Mammary epithelial cell (primary cell): ENCODE data around the gene TSC2.
"Not testable (repeated sequence)": the region's sequence is repeated elsewhere in the genome, so short reads cannot be mapped to it uniquely, and the experiment has no call there.

ENCODE experiments used
- EZH2 ChIP-seq: IDR thresholded peaks from 2 replicates; pipeline ENCODE4 v1.6.1; 2012; ENCODE audit warnings: low read length, inconsistent platforms, borderline replicate concordance
- TF ChIP-seq, protein P1 (sequence below), 2 donors: IDR thresholded peaks in 1 of 2; conservative IDR thresholded peaks in 1 of 2; 2 replicates each; pipeline ENCODE4 v1.5.1; 2011 to 2012; ENCODE audit warnings: inconsistent platforms in 2 of 2, low read length in 2 of 2, mild to moderate bottlenecking in 2 of 2, control low read depth in 1 of 2, low read depth in 1 of 2; ENCODE audit not compliant: insufficient read depth in 1 of 2; ENCODE audit errors: extremely low read depth in 1 of 2

GRCh38 chr16:2033909-2034695 lies 13.7 kb upstream of the TSC2 start:
- TF ChIP-seq, protein P1, sequence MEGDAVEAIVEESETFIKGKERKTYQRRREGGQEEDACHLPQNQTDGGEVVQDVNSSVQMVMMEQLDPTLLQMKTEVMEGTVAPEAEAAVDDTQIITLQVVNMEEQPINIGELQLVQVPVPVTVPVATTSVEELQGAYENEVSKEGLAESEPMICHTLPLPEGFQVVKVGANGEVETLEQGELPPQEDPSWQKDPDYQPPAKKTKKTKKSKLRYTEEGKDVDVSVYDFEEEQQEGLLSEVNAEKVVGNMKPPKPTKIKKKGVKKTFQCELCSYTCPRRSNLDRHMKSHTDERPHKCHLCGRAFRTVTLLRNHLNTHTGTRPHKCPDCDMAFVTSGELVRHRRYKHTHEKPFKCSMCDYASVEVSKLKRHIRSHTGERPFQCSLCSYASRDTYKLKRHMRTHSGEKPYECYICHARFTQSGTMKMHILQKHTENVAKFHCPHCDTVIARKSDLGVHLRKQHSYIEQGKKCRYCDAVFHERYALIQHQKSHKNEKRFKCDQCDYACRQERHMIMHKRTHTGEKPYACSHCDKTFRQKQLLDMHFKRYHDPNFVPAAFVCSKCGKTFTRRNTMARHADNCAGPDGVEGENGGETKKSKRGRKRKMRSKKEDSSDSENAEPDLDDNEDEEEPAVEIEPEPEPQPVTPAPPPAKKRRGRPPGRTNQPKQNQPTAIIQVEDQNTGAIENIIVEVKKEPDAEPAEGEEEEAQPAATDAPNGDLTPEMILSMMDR (conservative IDR thresholded peaks at IDR 0.05 in 1 of 2, IDR thresholded peaks at IDR 0.05 in 1 of 2; ENCODE audit: extremely low read depth in 1 of 2, insufficient read depth in 1 of 2, low read depth in 1 of 2, low read length in 2 of 2) = not testable (repeated sequence)
- TF ChIP-seq EZH2 = not testable (repeated sequence)
